ENCODE results near the gene KCTD4.

The KCTD4 gene

GRCh38 chr13:45167611-45168554 lies 33.0 kb downstream of the KCTD4 start:
- DNase-seq, result no peak

DNA sequence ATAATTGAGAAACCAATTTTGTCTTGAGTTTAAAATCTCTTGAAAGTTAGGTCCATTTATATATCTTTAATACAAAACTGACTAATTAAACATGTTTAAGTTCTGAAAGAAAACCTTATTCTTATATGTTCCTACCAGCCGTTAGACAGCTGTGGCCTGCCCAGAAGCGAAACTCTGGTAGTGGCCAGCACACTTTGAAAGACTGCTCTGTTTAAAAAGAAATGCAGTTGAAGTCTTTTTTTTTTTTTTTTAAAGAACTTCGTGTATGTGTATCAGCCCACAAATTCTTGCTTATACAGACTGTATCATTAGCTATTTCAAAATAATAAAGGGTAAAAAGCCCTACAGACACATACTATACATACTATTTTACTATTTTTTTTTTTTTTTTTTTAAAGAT lies 34.0 kb downstream of the KCTD4 start:
- DNase-seq, result no peak

DNA sequence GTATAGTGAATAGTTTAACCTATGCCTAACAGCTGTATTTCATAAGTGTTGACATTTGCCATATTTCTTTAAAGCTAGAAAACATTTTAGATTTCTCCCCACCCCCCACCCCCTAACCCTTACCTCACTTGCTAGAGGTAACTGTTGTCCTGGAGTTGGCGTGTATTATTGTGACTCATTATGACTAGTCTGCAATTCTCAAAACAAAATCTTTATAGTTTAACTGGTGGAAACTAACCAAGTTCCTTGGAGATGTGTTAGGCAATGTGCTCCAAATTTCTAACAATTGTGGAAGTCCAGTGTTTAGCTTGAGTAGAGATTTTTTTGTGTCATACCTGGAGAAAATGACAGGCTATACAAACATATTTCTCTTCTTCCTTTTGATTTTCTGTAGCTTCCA lies 38.0 kb downstream of the KCTD4 start:
- DNase-seq, result no peak

DNA sequence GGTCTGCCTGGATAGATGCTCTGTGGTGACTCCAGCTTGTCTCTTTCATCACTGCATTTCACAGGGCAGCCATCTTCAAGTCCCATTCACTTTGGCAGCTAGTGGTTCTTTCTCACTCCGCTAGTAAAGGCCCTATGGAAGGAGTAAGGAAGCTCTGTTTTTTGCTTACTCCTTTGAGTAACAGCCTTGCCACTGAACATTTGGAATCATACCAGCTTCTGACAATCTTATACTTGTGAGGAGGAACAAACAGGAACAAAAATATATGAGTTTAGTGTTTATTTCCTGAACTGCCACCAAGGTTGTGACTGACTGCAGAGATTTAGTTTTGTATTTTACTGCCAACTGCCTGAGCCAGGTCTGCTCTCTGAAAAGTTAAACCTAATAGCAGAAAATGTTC lies 38.7 kb downstream of the KCTD4 start:
- no peak for DNase-seq

DNA sequence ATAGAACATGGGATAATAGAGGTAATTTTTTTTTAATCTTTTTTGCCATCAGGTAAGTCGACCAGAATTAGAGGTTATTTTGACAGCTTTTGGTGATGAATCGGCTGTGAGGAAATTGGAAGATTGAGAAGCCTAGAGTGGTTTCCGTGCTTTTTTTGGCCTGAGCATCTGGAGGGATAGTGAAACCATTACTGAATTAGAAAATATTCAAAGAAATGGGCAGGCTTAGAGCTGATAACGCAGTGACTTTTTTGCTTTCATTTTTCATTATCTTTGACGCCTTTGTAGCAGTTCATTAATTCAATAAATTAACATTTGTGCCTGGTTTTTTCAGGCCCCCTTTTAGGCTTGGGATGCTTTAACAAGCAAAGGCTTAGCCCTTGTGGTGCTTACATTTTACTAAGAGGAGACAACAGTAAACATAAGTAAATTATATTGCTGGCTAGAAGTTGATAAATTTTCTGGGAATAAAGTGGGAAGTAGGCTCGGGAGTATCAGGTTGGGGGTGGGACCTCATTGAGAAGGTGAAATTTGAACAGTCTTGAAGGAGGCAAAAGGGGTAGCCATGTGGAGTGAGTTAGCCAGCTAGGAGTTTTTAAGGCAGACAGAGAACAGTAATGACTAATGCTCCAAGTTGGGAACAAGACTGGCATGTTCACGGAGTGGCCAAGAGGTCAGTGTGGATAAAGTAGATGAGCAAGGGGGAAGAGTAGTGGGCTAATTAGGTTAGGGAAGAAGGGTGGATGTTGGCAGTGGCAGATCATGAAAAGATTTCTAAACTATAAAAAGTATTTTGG lies 44.1 kb downstream of the KCTD4 start:
- DNase-seq, result no peak

DNA sequence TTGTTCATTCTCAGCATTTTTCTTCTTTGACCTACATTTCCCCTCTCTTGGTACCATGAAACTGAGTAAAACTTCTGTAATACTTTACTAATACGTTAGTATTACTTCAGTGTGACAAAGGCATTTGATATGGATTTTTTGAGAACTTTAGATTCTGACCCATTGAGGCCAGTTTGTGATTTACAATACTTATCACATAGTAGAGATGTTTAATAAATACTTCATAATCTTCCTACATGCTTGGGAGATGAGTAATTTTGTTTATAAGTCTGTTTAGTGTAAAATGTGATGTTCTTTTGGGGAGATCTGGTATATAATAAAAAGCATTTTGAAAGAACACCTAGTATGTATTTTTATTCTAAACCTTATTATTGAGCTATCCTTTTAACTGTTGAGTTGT lies 50.9 kb downstream of the KCTD4 start:
- no peak for DNase-seq

GRCh38 chr13:45143346-45143751 lies 57.5 kb downstream of the KCTD4 start:
- DNase-seq, result no peak
